LoVo (cell line): ENCODE results near the gene TRAPPC6A.
A peak's percentile ranks its signal among the peaks of the same experiment; 100 is the strongest.
"Not testable (repeated sequence)": the region's sequence is repeated elsewhere in the genome, so short reads cannot be mapped to it uniquely, and the experiment has no call there.

ENCODE experiments used
- DNase-seq: peaks from one replicate; pipeline ENCODE4 v3.0.0-alpha.2; 2016; ENCODE audit warnings: low spot score

TRAPPC6A gene

DNA sequence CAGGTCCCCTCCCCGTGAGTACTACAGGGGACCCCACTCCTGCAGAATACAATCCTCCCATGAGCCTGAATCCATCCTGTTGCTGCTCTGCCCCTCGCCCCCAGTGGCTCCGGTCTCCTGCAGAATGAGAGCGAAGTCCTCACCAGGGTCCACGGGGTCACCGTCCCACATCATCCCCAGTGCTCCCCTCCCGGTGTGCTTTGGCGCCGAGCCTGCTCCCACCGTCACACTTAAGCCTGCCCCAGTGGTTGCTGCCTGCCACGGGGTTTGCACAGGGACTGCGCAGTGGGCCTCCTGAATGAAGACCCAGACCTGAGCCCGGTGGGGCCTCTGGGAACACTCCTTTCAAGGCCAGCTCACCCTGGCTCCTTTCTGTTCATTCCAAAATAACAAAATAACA, 47.8 kb downstream of the TRAPPC6A start:
- no peak for DNase-seq

DNA sequence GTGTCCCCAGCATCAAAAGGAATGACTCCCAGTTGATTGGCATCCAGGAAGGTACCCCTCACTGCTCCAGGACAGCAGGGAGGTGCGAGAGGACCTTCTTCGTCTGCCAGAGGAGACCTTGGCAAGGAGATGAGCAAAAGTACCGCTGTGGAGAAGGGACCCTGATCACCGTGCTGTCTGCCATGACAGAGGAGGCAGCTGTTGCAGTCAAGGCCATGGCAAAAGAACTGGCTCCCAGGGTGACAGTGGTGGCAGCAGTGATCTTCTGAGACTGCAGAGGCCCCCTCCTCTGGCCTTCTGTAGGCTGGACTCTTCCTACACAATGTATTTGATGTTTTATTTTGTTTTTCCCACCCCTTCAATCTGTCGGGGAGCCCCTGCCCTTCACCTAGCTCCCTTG, 49.2 kb downstream of the TRAPPC6A start:
- no peak for DNase-seq

DNA sequence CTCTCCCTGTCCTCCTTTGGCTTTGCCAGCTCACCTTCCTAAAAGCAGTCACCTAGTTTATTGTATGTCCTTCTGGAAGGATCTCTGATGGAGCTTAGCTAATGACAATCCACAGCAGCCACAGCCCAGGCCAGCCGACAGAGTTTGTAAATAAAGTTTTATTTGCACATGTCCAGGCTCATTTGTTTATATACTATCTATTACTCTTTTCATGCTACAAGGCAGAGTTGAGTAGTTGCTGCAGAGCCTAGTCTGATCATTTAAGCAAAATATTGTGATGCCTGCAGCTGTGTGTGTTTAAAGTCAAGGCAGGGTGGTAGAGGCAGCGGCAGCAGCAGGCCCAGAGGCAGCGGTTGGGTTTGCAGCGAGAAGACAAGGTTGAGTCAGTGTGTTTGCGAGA, 49.9 kb downstream of the TRAPPC6A start:
- no peak for DNase-seq

DNA sequence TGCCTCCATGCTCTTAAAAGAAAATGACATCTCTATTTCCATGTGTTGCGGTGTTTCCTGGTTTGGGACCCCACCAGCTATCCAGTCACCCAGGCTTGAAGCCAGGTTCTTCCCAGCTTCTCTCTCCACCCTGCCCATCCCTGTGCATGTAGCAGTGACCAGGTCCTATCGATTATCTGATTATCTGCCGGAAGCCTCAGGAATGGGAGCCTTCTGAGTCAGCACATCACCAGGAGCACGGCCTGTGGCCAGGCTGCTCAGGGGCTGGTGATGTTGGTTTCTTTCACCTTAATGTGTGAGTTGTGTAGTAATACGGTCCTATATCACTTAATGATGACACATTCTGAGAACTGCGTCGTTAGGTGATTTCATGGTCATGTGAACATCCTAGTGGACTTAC, 51.4 kb downstream of the TRAPPC6A start:
- DNase-seq = no peak

DNA sequence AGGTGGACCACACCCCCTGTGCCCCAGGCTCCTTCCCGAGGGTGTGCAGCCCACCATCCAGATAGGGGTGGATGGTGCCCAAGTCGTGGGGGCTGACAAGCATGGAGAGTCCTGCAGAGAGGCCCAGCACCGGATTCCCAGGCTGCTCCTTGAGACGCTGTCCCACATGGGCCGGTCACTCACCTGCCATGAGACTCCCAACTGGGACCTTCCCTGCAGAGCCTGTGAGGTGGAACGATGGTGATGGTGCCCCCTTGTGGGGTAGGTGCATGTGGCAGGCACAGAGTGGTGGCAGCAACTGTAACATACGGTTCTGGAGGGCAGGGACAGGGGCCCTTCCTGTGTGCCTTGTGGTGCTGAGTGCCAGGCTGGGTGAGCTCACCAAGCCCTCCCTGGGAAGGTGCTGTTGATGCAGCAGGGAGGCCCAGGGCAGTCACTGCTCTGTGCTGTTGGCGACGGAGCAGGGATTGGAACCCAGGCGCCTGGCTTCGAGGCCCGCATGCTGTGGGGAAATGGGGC, 52.0 kb downstream of the TRAPPC6A start:
- DNase-seq = peak; percentile 18

DNA sequence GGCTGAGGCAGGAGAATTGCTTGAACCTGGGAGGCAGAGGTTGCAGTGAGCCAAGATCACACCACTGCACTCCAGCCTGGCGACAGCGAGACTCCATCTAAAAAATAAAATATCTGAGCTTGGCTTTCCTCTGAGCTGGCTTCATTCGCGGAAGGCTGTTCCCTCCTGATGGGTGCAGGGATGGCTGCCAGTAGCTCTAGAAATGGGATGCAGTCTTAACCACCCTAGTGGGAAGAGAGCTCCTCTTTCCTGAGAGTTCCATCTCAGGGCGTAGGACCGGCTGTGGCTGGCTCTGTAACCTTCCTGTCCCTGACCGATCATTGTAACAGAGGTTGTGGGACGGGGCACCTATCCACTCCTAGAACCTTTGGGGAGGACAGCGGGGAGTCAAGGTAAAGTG, 52.7 kb downstream of the TRAPPC6A start:
- DNase-seq = no peak

DNA sequence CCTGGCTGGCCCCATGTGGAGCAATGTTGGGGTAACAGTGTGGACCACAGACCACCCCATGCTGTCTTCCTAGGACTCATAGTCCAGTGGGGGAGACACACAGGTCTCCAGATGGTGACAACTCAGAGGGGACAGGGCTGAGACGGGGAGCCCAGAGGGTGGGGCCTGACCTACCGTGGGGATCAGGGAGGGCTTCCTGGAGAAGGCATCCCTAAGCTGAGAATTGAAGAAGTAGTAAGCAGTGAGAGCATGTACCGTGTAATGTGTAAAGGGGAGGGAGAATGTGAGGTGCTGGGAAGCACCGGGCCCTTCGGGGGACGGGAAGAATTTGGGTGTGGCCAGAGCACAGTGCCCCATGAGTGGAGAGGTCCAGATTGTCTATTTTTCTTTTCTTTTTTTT, 54.0 kb downstream of the TRAPPC6A start:
- DNase-seq = no peak

DNA sequence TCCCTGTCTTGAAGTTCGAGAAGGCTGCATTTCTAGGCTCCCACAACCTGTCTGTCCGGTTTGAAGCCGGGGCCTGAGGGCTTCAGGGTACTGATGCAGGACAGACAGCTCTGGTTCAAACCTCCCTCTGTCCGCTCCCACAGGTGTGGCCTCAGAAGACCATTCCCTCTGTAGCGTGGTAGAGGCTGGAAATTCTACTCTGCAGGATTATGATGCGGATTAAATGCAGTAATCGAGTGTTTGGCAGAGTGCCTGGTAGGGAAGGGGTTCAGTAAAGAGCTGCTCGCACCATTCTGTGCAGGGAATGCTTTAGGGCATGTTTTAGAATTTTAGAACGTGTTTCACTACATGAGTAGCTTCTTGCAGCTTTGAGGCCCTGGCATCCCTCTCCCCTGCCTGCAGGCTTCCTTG, 54.6 kb downstream of the TRAPPC6A start:
- DNase-seq = no peak

DNA sequence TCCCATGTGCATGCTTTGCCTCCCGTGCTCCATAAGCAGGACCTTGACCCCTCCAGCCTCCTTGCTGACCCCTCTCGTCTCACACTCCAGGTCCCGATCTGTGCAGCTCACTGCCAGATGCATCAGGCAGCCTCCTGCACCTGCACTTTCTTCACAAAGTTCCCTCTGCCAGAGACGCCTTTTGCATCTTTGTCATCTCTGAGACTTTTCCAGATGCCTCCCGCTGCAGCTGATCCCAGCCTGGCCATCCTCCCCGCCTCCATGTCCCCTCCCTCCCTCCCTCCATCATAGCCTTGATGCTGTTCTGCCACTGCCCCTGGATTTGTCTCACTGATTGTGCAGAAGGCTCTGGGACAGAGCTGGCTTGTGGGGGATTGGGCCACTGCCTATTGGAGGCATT, 55.2 kb downstream of the TRAPPC6A start:
- no peak for DNase-seq

DNA sequence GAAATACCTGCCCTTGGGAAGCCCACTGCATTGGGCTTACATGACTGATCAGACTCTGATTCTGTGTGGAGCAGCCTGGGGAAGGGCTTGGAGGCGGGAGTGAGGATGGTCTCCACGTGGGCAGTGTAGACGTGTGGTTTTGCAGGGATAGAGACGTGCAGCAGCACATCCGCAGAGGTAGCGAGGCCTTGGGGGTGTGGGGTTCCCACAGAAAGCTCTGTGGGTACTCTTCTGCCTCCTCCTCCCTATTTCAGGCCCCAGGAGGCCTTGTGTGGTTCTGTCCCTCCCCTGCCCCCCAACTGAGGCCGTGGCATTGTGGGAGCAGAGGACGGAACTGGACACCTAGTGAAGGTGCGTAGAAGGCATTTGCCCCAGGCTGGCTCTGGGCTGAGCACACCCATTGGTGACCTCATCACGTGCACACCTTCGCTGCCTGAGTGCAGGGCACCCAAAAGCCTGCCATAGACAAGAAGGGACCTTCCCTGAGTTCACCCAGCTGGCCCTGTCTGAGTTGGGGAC, 56.2 kb downstream of the TRAPPC6A start:
- no peak for DNase-seq

DNA sequence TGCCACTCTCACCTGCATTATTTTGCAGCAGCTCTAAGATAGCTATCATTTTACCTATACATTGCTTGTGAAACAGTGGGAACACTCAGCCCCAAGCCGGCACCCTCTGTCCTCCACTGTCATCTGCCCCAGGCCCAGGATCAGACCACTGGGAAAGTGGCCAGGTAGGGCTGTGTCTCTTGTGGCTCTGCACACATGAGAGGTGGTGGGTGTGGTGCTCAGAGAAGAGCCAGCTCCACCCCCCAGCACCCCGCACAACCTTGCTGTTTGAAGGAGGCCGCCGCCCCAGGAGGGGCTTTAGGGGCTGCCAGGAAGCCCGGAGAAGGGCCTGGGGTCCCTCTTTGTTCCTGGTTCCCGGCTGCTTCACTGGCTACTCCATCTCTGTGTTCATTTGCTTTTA, 58.5 kb downstream of the TRAPPC6A start:
- no peak for DNase-seq

DNA sequence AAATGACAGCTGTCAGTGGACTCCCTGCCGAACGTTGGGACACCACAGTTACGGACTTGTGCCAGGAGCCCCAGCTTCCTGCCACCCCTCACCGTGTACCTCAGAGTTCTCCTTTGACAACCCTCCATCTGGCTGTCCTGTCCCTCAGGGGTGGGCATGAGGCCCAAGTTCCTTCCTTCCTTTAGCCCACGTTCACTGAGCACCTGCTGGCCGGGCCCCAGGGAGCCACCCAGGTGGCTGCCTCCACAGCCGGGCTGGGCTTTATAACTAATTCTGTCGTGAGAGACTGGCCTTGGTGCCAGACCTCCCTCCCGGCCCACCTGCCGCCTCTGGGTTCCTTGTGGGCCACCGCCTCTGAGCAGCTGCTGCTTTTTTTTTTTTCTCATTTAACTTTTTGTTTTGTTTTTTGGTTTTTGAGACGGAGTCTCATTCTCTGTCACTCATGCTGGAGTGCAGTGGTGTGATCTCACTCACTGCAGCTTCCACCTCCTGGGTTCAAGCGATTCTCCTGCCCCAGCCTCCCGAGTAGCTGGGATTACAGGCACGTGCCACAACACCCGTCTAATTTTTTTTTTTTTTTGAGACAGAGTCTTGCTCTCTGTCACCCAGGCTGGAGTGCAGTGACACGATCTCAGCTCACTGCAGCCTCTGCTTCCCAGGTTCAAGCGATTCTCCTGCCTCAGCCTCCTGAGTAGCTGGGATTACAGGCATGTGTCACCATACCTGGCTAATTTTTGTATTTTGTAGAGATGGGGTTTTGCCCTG, 59.3 kb downstream of the TRAPPC6A start:
- not testable (repeated sequence) for DNase-seq

DNA sequence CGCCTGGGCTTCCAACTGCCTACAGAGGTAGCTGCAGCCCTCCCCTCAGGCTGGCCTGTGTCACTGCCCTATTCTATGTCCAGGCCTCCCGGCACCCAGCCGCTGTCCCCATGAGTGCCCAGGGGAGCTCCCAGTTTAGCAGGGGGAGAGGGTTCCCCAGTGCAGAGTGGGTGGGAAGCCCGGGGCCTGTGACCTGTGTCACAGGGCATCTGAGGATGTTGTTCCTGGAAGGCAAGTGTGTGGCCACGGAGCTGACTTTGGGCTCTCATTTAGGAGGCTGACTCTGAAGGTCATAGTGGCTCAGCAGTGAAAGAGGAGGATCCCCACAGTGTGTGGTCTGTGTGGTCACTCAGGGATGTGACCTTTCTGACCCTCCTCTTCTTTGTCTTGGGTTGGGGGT, 59.9 kb downstream of the TRAPPC6A start:
- DNase-seq = no peak

DNA sequence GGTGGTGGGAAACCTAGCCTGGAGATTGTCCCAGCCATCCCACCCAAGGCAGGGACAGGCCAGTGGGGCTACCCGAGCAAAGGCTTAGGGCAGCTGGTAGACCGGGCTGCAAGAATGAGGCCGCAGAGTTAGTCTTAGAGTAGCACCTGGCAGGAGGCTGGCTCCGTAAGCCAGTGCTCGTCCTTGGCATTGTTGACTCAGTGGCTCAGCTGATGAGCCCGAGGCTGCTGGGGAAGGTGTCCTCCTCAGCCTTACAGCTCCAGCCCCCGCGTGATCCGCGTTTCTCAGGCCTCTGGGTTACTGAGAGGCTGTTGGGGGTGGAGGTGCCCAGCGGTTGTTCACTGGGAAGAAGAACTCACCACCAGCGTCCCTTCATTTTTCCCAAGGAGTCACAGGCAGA, 60.4 kb downstream of the TRAPPC6A start:
- DNase-seq = no peak

DNA sequence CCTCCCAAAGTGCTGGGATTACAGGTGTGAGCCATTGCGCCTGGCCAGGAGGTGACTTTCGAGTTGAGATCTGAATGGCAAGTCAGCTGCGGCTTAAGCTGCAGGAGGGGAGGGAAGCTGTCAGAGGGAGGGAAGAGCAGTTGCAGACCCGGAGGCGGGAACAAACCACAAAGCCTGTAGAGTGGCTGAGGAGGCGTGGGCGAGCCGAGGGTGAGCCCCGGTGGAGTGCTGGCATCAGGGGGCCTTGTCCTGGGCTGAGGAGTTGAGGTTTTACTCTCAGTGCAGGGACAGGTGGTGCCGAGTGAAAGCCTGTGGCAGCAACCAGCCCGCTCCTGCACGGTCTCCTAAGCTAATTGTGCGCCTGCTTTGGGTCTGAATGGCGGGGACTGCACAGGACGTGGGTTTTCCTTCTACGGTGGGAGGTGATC, 60.9 kb downstream of the TRAPPC6A start:
- DNase-seq = no peak

DNA sequence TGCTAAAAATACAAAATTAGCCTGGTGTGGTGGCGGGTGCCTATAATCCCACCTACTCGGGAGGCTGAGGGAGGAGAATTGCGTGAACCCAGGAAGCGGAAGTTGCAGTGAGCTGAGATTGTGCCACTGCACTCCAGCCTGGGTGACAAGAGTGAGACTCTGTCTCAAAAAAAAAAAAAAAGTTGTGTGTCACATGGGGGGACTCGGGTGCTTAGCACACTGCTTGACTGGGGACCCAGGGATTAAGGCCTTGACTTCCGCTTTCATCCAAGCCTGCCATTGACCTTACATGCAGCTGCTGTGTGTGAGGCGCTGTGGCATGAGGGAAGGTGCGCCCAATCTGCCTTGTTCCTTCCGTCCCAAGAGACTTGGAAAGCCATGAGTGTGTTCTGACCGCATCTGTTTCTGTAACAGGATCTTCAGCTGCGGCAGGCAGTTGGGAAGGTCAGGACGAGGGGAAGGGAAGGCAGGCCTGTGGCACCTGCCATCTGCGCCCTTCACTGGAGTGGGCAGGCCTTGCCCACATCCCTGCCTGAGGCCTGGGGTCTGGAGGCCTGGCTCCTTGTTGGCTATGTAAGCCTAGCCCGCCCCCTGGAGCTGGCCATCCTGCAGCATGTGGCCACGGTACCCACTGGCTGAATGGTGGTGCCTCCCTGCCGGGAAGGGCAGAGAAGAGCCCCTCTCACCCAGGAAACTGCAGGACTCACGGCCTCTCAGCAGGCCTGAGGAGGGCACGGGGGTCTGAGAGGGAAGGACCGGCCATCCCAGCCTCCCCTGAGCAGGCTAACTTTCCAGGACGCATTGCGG, 62.0 kb downstream of the TRAPPC6A start:
- no peak for DNase-seq

DNA sequence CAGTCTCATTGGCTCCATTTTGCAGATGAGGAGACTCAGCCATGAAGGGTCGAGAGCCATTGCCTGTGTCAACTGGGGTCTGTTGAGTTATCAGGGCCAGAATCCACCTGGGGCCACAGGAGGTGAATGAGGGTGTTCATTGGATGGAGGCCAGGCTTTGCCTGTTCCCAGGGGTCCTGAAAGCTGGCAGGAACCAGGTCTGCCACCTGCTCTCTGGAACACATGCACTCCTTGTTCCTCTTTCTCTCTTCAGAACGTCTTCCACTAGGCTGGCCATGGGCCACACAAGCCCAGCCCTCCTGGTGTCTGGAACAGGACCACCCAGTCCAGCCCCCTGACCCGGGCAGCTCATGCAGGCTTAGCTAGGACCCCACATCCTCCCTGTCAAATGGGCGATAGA, 63.9 kb downstream of the TRAPPC6A start:
- DNase-seq = no peak

DNA sequence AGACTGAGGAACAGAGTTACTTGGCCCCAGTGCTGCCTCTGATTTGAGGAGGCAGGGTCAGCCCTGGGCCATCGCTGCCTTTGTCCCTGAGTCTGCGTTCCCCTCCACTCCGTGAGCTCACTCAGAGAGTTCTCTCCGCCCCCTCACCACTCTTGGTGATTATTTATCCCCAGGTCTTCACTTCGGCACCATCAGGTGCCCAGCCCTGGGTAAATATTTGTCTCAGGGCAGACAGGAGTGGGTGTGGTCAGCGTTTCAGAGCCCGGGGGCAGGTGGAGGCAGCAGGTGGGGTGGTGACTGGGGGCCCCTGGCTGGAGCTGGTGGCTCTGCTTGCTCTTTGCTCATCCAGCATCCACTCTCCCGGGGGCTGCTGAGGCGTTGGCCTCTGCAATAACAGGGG, 64.4 kb downstream of the TRAPPC6A start:
- peak; percentile 37 for DNase-seq
